Kidney (tissue), 22 donors: ENCODE results near the gene ENOX2. TPM values are rescaled to one million over a fixed set of nuclear protein-coding genes. Genes with fewer than 3 reads are reported as not detected.

Source experiments
- DNase-seq, 5 donors: peaks; one replicate each; pipeline ENCODE4 v3.0.0-alpha.2; 2013 to 2020
- FAIRE-seq: peaks from 2 replicates; lab custom pipeline; 2012; peaks lifted over from hg19 to GRCh38; lab: Jason Lieb, UNC
- H3K27ac ChIP-seq, 2 donors: one replicate each; pipeline ENCODE4 v1.7.0; 2013; ENCODE audit warnings: low read depth in 2 of 2, low read length in 2 of 2, inconsistent platforms in 1 of 2
- H3K27me3 ChIP-seq: one replicate; pipeline ENCODE4 v1.7.1; 2013; ENCODE audit warnings: low read length, inconsistent platforms; ENCODE audit not compliant: control insufficient read depth, insufficient read depth
- H3K36me3 ChIP-seq, 3 donors: one replicate each; pipeline versions ENCODE4 v1.7.0 to v1.7.1; 2013; ENCODE audit warnings: low read length in 3 of 3, control low read depth in 1 of 3, inconsistent platforms in 1 of 3; ENCODE audit not compliant: insufficient read depth in 3 of 3, control insufficient read depth in 2 of 3
- H3K4me1 ChIP-seq, 3 donors: one replicate each; pipeline versions ENCODE4 v1.7.0 to v1.7.1; 2013; ENCODE audit warnings: low read length in 3 of 3, inconsistent platforms in 1 of 3, low read depth in 1 of 3; ENCODE audit not compliant: control insufficient read depth in 2 of 3, insufficient read depth in 2 of 3
- H3K4me3 ChIP-seq, 3 donors: one replicate each; pipeline versions ENCODE4 v1.7.0 to v1.8.1; 2013; ENCODE audit warnings: low read length in 3 of 3, control low read depth in 1 of 3, inconsistent platforms in 1 of 3
- H3K9ac ChIP-seq, 3 donors: one replicate each; pipeline versions ENCODE4 v1.7.0 to v1.7.1; 2013; ENCODE audit warnings: low read length in 3 of 3, control low read depth in 1 of 3, inconsistent platforms in 1 of 3
- H3K9me3 ChIP-seq, 3 donors: one replicate each; pipeline versions ENCODE4 v1.7.0 to v1.7.1; 2013; ENCODE audit warnings: low read length in 3 of 3, control low read depth in 1 of 3, inconsistent platforms in 1 of 3; ENCODE audit not compliant: control insufficient read depth in 2 of 3, insufficient read depth in 1 of 3
- intact Hi-C: fragments of 100-400 bp; cut with DNase I; formaldehyde crosslinking; loops from one replicate; pipeline ENCODE4 v1.11.1; 2022
- long read RNA-seq, 10 donors: library from polyadenylated mRNA in 1 of 10; unstranded in 1 of 10; transcript quantifications; one replicate each; pipeline ENCODE4 v2.0.0 and lab custom pipeline, GENCODE V29; 2021 to 2026
- polyA plus RNA-seq: library from polyadenylated mRNA; stranded (reverse); fragments of 350-450 nt; fragmentation: Illumina TruSeq; extraction: RNeasy Lipid Tissue Mini Kit (QIAGEN cat#74804); gene quantifications from one replicate; pipeline ENCODE4 v1.2.3, GENCODE V29; 2014; ENCODE audit warnings: low read depth, low replicate concordance; ENCODE audit not compliant: insufficient read depth
- total RNA-seq: library from RNA; stranded (reverse); fragmentation: NEBNext Ultra II Directional; extraction: Animal tissue kit (Norgen Biotek cat#: 25700); gene quantifications from one replicate; pipeline ENCODE4 v1.2.1, GENCODE V29; 2021
- TF ChIP-seq, protein P1 (sequence below): IDR thresholded peaks from 3 replicates; pipeline ENCODE4 v1.5.1; 2012; ENCODE audit warnings: mild to moderate bottlenecking, moderate library complexity, borderline replicate concordance; ENCODE audit not compliant: insufficient read depth; ENCODE audit errors: extremely low read depth
- donor health status: control.
- donor health status: control.
- donor health status: control.
- donor health status: control.
- donor health status: control.
- donor health status: DM: yes; HTN: yes; CAD: no.
- donor health status: Normal renal cell carcinoma (clear cell type).

The ENOX2 gene, protein sequence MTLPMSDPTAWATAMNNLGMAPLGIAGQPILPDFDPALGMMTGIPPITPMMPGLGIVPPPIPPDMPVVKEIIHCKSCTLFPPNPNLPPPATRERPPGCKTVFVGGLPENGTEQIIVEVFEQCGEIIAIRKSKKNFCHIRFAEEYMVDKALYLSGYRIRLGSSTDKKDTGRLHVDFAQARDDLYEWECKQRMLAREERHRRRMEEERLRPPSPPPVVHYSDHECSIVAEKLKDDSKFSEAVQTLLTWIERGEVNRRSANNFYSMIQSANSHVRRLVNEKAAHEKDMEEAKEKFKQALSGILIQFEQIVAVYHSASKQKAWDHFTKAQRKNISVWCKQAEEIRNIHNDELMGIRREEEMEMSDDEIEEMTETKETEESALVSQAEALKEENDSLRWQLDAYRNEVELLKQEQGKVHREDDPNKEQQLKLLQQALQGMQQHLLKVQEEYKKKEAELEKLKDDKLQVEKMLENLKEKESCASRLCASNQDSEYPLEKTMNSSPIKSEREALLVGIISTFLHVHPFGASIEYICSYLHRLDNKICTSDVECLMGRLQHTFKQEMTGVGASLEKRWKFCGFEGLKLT
- total RNA-seq (22.6 TPM), polyA plus RNA-seq (6.6 TPM)
- long read RNA-seq, donor 1 = 0 reads
- long read RNA-seq, donor 2 = 0 reads
- long read RNA-seq, donor 3, full-length matches to known transcripts = 1 of 1 reads
- long read RNA-seq, donor 3, partial matches to known transcripts = 0 of 1 reads
- long read RNA-seq, donor 3, other reads (novel, unspliced or antisense) = 0 of 1 reads
- long read RNA-seq, donor 4, partial matches to known transcripts = 0 of 1 reads
- long read RNA-seq, donor 4, other reads (novel, unspliced or antisense) = 0 of 1 reads
- long read RNA-seq, donor 5 = 0 reads
- long read RNA-seq, donor 6 = 0 reads
- long read RNA-seq, donor 7, full-length matches to known transcripts = 8 of 19 reads
- long read RNA-seq, donor 7, partial matches to known transcripts = 3 of 19 reads
- long read RNA-seq, donor 7, other reads (novel, unspliced or antisense) = 8 of 19 reads
- long read RNA-seq, donor 8 = 0 reads
- long read RNA-seq, donor 9 = 0 reads
- long read RNA-seq, donor 10 = 0 reads

DNA sequence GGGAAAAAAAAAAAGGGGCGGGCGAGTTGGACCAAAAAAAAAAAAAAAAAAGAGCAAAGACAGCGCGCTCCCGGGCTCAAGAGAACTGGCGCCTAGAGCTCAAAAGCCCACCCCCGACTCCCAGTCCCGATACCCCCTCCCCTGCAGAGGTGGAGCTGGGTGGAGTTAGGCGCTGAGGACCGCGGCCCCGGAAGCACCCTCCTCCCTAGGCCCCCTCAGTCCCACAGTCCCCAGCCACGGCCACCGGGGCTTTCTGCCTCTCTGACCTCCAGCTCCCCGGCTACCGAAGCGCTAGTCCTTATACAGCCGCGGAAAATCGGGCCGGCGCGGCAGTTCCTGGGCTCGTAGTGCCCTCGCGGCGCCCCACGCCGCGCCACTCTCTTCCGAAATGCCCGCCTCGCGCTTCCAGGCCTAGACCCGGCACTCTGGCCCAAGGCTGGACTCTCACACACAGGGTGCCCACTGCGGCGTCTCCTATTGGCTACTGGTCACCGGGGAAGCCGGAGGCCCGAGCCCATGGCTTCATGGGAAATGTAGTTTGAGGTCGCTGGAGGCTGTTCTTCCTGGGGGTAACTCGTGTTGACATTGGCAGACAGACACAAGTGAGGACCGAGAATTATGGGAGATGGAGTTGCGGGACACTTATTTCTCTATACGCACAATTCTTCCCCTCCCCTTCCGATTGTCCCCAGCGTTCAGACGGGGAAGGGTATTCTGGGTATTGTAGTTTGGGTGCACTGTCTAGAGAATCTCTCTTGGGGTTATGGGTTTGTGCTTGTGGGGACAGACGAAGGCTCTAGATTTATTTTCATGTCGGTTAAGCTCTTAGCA, at the start of gene ENOX2:
Gene ENOX2 (minus strand): TSS at position 427 of the 831 bp plus-strand sequence. CDS start 199,993 bp downstream, outside the sequence.
- Histone ChIP-seq H3K27me3 (peaks cover 5% of the 10 kb centered on the region), H3K9ac (peak within 1 kb of the TSS; percentile 4 to 63 (median 22)), H3K4me3 (peak within 1 kb of the TSS; percentile 61 to 75 (median 73)), H3K27ac (peak within 1 kb of the TSS; percentile 51 to 63), H3K4me1 (no peaks in the 10 kb centered on the region), H3K9me3 (no peaks in the 10 kb centered on the region), H3K36me3 (no peaks in the 10 kb centered on the region)
- FAIRE-seq = peak; percentile 98
- intact Hi-C loops = no loop called here
- TF ChIP-seq, protein P1, sequence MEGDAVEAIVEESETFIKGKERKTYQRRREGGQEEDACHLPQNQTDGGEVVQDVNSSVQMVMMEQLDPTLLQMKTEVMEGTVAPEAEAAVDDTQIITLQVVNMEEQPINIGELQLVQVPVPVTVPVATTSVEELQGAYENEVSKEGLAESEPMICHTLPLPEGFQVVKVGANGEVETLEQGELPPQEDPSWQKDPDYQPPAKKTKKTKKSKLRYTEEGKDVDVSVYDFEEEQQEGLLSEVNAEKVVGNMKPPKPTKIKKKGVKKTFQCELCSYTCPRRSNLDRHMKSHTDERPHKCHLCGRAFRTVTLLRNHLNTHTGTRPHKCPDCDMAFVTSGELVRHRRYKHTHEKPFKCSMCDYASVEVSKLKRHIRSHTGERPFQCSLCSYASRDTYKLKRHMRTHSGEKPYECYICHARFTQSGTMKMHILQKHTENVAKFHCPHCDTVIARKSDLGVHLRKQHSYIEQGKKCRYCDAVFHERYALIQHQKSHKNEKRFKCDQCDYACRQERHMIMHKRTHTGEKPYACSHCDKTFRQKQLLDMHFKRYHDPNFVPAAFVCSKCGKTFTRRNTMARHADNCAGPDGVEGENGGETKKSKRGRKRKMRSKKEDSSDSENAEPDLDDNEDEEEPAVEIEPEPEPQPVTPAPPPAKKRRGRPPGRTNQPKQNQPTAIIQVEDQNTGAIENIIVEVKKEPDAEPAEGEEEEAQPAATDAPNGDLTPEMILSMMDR = no peak
- DNase-seq = peak; percentile 96 to 98 (median 97)

DNA sequence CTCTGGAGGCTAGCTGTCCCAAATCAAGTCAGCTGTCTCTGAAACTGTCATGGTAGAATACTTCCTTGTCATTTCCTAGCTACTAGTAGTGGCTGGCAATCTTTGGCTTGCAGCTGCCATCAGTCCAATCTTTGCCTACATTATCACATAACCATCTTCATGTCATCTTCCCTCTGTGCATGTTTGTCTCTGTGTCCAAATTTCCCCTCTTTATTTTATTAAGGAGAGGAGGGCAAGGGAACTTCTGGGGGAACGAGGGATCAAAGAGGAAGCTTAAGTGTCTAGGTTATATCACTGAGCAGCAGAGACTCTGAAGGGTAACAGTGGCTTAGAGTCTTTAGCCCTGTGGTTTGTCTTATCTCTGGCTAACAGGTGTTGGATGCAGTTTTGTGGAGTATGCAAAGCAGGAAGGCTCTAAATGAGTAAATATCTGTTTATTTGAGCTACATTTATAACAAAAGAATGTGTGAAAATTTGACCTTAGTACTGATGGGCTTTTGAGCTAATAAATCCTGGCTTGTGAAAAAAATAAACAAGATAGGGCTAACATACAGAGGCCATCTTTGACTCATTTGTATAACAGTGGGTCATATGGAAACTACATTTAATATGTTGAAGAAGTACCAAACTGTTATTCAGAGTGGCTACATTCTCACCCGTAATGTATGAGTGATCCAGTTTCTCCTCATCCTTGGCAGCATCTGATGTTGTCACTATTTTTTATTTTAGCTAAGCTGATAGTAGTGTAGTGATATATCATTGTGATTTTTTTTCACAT, 49.4 kb upstream of the ENOX2 start:
- FAIRE-seq (no peak), DNase-seq (no peak)
- H3K4me1 ChIP-seq = no peaks in the 10 kb centered on the region
- H3K27ac ChIP-seq = no peak overlapping the region
- TF ChIP-seq, protein P1 = no peak
- no peak overlapping the region for H3K4me3 ChIP-seq
- no peaks in the 10 kb centered on the region for H3K9me3 ChIP-seq
- intact Hi-C loops = no loop called here
- peaks cover 2% of the 10 kb centered on the region for H3K27me3 ChIP-seq
- no peak overlapping the region for H3K9ac ChIP-seq
- H3K36me3 ChIP-seq = no peaks in the 10 kb centered on the region

GRCh38 chrX:130944230-130944629, 41.2 kb upstream of the ENOX2 start:
- no peak for FAIRE-seq
- H3K9me3 ChIP-seq = no peaks in the 10 kb centered on the region
- no peak overlapping the region for H3K4me3 ChIP-seq
- intact Hi-C loops = no loop called here
- no peaks in the 10 kb centered on the region for H3K4me1 ChIP-seq
- DNase-seq = no peak
- TF ChIP-seq, protein P1 = no peak
- no peak overlapping the region for H3K27ac ChIP-seq
- H3K36me3 ChIP-seq = no peaks in the 10 kb centered on the region
- peaks cover 2% of the 10 kb centered on the region for H3K27me3 ChIP-seq
- no peak overlapping the region for H3K9ac ChIP-seq
